K562 (cell line): ENCODE data around the gene HAPLN3. TPM values are rescaled to one million over a fixed set of nuclear protein-coding genes. Genes with fewer than 3 reads are reported as not detected.

Experiments used
- C11orf30 ChIP-seq: fragments of 450-650 bp; IDR thresholded peaks from 2 replicates; pipeline ENCODE4 v1.6.1; 2016; ENCODE audit warnings: low read depth, mild to moderate bottlenecking
- CBFA2T3 ChIP-seq: fragments of 450-650 bp; IDR thresholded peaks from 2 replicates; pipeline ENCODE4 v1.6.1; 2017
- DDX20 ChIP-seq: fragments of 450-650 bp; IDR thresholded peaks from 2 replicates; pipeline ENCODE4 v1.6.1; 2016; ENCODE audit warnings: missing genetic modification characterization, low read depth, mild to moderate bottlenecking, missing compliant biosample characterization, moderate library complexity
- MAFG ChIP-seq: fragments of 450-650 bp; conservative IDR thresholded peaks from 2 replicates; pipeline ENCODE4 v1.6.1; 2016; ENCODE audit warnings: missing genetic modification characterization, missing compliant biosample characterization
- MEF2D ChIP-seq: conservative IDR thresholded peaks from 2 replicates; pipeline ENCODE4 v1.6.1; 2016; ENCODE audit warnings: low read depth, missing genetic modification characterization, missing compliant biosample characterization
- NFIC ChIP-seq: fragments of 450-650 bp; IDR thresholded peaks from 2 replicates; pipeline ENCODE4 v1.6.1; 2017; ENCODE audit warnings: mild to moderate bottlenecking, inconsistent platforms
- SMAD4 ChIP-seq: fragments of 250-450 bp; sonication (Bioruptor Pico); conservative IDR thresholded peaks from 2 replicates; pipeline ENCODE4 v1.8.0; 2021; ENCODE audit warnings: inconsistent platforms, mild to moderate bottlenecking, moderate library complexity
- SMARCA4 ChIP-seq: fragments of 450-650 bp; IDR thresholded peaks from 2 replicates; pipeline ENCODE4 v1.6.1; 2016
- SP1 ChIP-seq: sonication (generic); formaldehyde crosslinking; IDR thresholded peaks from 2 replicates; pipeline ENCODE4 v1.8.1; 2022; ENCODE audit warnings: mild to moderate bottlenecking, missing genetic modification reagents
- ZNF76 ChIP-seq: fragments of 250-450 bp; sonication (Bioruptor Pico); IDR thresholded peaks from 2 replicates; pipeline ENCODE4 v1.4.0; 2020; ENCODE audit warnings: mild to moderate bottlenecking, moderate library complexity, borderline replicate concordance
- polyA plus RNA-seq, 8 experiments: library from polyadenylated mRNA; depleted of rRNA in 4 of 8; stranded (reverse) in 5 of 8; unstranded in 3 of 8; fragments of >200 nt; fragmentation: Nextera tagmentation in 2 of 8; fragmentation: Illumina TruSeq in 1 of 8; extraction: Ambion mirVana in 2 of 8; extraction: Trizol in 1 of 8; gene quantifications; 2 replicates each; pipeline versions ENCODE4 v1.2.1 to v1.2.3, GENCODE V29; 2011 to 2014; ENCODE audit warnings: inconsistent platforms in 1 of 8, missing spikeins in 1 of 8
- total RNA-seq, 7 experiments: library from RNA; depleted of rRNA in 6 of 7; stranded (reverse); fragments of >200 nt in 6 of 7; fragmentation: Illumina TruSeq in 2 of 7; extraction: Trizol in 2 of 7; gene quantifications; 2 replicates each; pipeline versions ENCODE4 v1.2.1 to v1.2.3, GENCODE V29; 2011 to 2021; ENCODE audit warnings: low replicate concordance in 1 of 7
- TF ChIP-seq, protein P1 (sequence below): fragments of 450-650 bp; IDR thresholded peaks from 2 replicates; pipeline ENCODE4 v1.6.1; 2017; ENCODE audit warnings: antibody characterized with exemption, mild to moderate bottlenecking
- TF ChIP-seq, protein P2 (sequence below): fragments of 200-800 bp; sonication (Bioruptor generic); IDR thresholded peaks from 2 replicates; pipeline ENCODE4 v1.6.1; 2017; ENCODE audit warnings: missing genetic modification characterization, missing compliant biosample characterization
- TF ChIP-seq, protein P3 (sequence below): fragments of 450-650 bp; IDR thresholded peaks from 2 replicates; pipeline ENCODE4 v1.6.1; 2017; ENCODE audit warnings: antibody characterized with exemption
- TF ChIP-seq, protein P4 (sequence below): fragments of 450-650 bp; formaldehyde crosslinking; IDR thresholded peaks from 2 replicates; pipeline ENCODE4 v1.4.0; 2022; ENCODE audit warnings: mild to moderate bottlenecking, moderate library complexity
- TF ChIP-seq, protein P5 (sequence below): fragments of 450-650 bp; conservative IDR thresholded peaks from 2 replicates; pipeline ENCODE4 v1.6.1; 2016; ENCODE audit warnings: missing genetic modification characterization, low read depth, mild to moderate bottlenecking, missing compliant biosample characterization, moderate library complexity

The HAPLN3 gene
- total and polyA plus RNA-seq, 9 of the 15 experiments (the other 6 are each of a cell fraction or from before 2014, with no cell fraction given) = 0.04 to 2.4 (median 0.65) TPM

DNA sequence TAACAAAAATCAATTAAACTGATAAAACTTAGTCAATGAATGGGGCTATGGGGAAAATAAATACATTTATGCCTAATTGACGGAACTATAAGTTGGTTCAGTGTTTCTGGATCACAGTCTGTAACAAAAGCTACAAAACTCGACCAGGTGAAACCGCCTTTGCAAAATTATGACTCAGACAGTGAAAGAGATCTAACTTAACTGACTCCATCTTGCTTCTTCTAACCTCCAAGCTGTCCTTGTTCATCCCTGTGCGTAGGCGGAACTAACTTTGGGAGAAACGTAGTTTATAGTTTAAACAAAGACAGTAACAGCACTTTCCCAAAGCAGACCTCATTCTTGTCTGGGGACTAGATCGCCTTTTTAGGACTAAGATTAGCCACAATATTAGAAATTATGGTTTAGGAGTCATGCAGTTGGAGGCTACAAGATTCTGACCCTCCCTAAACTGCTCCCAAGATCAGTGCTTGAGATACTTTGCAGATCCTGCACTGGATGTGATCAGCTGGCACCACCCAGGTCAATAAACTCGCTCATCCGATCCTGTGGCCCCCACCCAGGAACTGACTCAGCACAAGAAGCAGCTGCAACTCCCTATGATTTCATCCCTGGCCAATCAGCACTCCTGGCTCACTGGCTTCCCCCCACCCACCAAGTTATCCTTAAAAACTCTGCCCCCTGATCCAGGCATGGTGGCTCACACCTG is 25.0 kb upstream of the HAPLN3 start (continued):
- TF ChIP-seq, protein P1, sequence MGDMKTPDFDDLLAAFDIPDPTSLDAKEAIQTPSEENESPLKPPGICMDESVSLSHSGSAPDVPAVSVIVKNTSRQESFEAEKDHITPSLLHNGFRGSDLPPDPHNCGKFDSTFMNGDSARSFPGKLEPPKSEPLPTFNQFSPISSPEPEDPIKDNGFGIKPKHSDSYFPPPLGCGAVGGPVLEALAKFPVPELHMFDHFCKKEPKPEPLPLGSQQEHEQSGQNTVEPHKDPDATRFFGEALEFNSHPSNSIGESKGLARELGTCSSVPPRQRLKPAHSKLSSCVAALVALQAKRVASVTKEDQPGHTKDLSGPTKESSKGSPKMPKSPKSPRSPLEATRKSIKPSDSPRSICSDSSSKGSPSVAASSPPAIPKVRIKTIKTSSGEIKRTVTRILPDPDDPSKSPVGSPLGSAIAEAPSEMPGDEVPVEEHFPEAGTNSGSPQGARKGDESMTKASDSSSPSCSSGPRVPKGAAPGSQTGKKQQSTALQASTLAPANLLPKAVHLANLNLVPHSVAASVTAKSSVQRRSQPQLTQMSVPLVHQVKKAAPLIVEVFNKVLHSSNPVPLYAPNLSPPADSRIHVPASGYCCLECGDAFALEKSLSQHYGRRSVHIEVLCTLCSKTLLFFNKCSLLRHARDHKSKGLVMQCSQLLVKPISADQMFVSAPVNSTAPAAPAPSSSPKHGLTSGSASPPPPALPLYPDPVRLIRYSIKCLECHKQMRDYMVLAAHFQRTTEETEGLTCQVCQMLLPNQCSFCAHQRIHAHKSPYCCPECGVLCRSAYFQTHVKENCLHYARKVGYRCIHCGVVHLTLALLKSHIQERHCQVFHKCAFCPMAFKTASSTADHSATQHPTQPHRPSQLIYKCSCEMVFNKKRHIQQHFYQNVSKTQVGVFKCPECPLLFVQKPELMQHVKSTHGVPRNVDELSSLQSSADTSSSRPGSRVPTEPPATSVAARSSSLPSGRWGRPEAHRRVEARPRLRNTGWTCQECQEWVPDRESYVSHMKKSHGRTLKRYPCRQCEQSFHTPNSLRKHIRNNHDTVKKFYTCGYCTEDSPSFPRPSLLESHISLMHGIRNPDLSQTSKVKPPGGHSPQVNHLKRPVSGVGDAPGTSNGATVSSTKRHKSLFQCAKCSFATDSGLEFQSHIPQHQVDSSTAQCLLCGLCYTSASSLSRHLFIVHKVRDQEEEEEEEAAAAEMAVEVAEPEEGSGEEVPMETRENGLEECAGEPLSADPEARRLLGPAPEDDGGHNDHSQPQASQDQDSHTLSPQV = peak; percentile 99
- peak; percentile 41; the same call in 1 of the 2 replicates for TF ChIP-seq CBFA2T3
- no peak for TF ChIP-seq SP1 (CRISPR knock-in tag)
- peak; percentile 61; the same call in 1 of the 2 replicates for TF ChIP-seq SMARCA4
- TF ChIP-seq ZNF76 (CRISPR knock-in tag) = peak; percentile 43; the same call in 1 of the 2 replicates
- TF ChIP-seq C11orf30 = peak; percentile 93
- TF ChIP-seq, protein P2, sequence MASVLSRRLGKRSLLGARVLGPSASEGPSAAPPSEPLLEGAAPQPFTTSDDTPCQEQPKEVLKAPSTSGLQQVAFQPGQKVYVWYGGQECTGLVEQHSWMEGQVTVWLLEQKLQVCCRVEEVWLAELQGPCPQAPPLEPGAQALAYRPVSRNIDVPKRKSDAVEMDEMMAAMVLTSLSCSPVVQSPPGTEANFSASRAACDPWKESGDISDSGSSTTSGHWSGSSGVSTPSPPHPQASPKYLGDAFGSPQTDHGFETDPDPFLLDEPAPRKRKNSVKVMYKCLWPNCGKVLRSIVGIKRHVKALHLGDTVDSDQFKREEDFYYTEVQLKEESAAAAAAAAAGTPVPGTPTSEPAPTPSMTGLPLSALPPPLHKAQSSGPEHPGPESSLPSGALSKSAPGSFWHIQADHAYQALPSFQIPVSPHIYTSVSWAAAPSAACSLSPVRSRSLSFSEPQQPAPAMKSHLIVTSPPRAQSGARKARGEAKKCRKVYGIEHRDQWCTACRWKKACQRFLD (CRISPR knock-in tag) = peak; percentile 96
- TF ChIP-seq MAFG (tag) = peak; percentile 76
- peak; percentile 94 for TF ChIP-seq MEF2D (tag)
- TF ChIP-seq, protein P3, sequence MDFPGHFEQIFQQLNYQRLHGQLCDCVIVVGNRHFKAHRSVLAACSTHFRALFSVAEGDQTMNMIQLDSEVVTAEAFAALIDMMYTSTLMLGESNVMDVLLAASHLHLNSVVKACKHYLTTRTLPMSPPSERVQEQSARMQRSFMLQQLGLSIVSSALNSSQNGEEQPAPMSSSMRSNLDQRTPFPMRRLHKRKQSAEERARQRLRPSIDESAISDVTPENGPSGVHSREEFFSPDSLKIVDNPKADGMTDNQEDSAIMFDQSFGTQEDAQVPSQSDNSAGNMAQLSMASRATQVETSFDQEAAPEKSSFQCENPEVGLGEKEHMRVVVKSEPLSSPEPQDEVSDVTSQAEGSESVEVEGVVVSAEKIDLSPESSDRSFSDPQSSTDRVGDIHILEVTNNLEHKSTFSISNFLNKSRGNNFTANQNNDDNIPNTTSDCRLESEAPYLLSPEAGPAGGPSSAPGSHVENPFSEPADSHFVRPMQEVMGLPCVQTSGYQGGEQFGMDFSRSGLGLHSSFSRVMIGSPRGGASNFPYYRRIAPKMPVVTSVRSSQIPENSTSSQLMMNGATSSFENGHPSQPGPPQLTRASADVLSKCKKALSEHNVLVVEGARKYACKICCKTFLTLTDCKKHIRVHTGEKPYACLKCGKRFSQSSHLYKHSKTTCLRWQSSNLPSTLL = peak; percentile 97
- TF ChIP-seq SMAD4 (CRISPR knock-in tag) = peak; percentile 96
- TF ChIP-seq DDX20 (tag) = peak; percentile 92
- TF ChIP-seq, protein P4, sequence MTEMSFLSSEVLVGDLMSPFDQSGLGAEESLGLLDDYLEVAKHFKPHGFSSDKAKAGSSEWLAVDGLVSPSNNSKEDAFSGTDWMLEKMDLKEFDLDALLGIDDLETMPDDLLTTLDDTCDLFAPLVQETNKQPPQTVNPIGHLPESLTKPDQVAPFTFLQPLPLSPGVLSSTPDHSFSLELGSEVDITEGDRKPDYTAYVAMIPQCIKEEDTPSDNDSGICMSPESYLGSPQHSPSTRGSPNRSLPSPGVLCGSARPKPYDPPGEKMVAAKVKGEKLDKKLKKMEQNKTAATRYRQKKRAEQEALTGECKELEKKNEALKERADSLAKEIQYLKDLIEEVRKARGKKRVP (CRISPR knock-in tag) = 0 out of 2 replicates have a peak, but pooled peaks have one; percentile 55
- TF ChIP-seq, protein P5, sequence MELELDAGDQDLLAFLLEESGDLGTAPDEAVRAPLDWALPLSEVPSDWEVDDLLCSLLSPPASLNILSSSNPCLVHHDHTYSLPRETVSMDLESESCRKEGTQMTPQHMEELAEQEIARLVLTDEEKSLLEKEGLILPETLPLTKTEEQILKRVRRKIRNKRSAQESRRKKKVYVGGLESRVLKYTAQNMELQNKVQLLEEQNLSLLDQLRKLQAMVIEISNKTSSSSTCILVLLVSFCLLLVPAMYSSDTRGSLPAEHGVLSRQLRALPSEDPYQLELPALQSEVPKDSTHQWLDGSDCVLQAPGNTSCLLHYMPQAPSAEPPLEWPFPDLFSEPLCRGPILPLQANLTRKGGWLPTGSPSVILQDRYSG (tag) = peak; percentile 91
- TF ChIP-seq NFIC = no peak; the same call in 1 of the 2 replicates
